ENCODE data around the gene PRSS36.
"Not testable (repeated sequence)": the region's sequence is repeated elsewhere in the genome, so short reads cannot be mapped to it uniquely, and the experiment has no call there.

The PRSS36 gene

DNA sequence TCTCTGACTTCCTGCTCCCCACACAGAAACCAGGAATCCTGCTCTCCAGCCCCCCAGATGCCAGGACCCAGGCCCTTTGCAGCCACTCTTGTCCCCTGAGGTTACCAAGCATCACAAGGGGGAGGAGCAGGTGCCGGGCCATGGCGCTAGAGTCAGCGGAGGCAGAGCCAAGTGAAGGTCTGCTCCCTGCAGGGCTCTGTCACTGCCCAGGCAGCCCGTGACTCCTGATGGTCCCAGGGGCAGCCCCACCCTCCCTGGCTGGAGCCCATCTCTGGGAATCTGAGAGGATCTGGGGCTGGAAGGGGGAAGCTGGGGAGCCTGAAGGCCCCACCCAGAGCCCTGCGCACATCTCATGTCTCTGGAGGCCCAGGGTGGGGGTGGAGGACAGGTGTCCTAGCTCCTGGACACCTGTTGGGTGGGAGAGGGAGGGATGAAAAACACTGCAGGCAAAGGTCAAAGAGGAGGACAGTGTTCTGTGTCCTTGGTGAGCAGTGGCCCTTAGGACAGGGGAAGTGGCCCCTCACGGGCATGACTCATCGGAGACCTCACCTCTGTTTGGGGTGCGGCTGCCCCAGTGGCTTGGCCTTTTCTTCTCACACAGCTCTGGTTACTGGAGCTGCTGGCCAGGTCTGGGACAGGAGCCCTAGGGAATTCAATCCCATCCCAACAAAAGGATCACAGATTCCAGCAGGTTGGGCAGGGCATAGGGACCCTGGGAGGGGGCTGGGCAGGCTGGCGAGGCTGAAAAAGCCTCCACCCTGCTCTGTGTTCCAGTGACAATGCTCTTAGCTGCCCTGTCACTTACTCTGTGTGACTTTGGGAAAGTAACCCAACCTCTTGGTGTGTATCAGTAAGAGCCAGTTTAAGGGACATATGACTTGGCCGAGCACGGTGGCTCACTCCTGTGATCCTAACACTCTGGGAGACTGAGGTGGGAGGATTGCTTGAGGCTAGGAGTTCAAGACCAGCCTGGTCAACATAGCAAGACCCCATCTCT, at the start of gene PRSS36:
PRSS36 (minus strand) TSS at position 173 of the 997 bp plus-strand sequence; CDS start at position 142, 31 bp downstream.
- H3K27ac ChIP-seq, result no peak within 1 kb of the TSS
- H3K4me3 ChIP-seq (ENCODE audit: low read depth in 1 of 2, low read length in 1 of 2), result no peak within 1 kb of the TSS
- no peaks in the 10 kb centered on the region for H3K9me3 ChIP-seq
- peaks cover 0 to 4% of the 10 kb centered on the region in 2 experiments for H3K4me1 ChIP-seq (ENCODE audit: control insufficient read depth in 1 of 2, insufficient read depth in 1 of 2, low read depth in 1 of 2, low read length in 1 of 2)
- no peak for TF ChIP-seq CTCF (IDR thresholded peaks at IDR 0.05)
- no peaks in the 10 kb centered on the region for H3K36me3 ChIP-seq
- peaks cover 12% of the 10 kb centered on the region for H3K27me3 ChIP-seq

- no peak overlapping the region for H3K4me3 ChIP-seq (ENCODE audit: low read depth in 1 of 2, low read length in 1 of 2)
- no peak for TF ChIP-seq CTCF (IDR thresholded peaks at IDR 0.05)
- no peaks in the 10 kb centered on the region for H3K9me3 ChIP-seq
- H3K4me1 ChIP-seq (ENCODE audit: control insufficient read depth in 1 of 2, insufficient read depth in 1 of 2, low read depth in 1 of 2, low read length in 1 of 2), result peaks cover 71 to 78% of the 10 kb centered on the region in 2 experiments
- H3K27ac ChIP-seq, result peak overlapping the region; percentile 89
- H3K36me3 ChIP-seq, result peaks cover 61% of the 10 kb centered on the region
- no peaks in the 10 kb centered on the region for H3K27me3 ChIP-seq
These were observed 49.7 kb upstream of the PRSS36 start for GRCh38 chr16:31199430-31200041.

DNA sequence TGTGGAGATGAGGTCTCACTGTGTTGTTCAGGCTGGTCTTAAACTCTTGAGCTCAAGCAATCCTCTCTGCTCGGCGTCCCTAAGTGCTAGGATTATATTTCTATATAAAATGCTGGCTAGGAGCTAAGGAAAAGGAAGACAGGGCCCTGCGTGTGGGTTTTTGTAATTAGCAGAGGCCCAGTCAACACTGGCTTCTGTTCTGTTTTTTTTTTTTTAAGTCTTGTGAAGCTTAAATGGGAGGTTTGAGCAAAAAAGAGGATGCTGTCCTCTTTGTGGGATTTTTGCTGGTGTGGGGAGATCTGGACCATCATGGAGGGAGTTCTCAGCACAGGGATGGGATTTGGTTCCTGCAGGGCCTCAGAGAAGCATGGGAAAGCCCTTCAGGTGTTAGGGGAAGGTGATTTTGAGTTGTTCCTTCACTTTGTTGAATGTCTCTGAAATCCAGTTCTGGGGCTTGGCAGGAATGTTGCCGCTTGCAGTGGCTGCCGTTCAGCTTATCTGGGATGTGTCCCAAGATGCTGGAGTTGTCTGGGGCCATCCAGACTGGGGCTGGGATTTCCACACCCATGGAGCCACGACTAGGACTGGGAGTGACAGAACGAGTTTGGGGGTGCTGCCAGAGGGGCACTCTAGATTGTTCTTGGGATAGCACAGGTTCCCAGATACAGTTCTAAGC, 48.5 kb upstream of the PRSS36 start:
- Histone ChIP-seq H3K4me3 (ENCODE audit: low read depth in 1 of 2, low read length in 1 of 2) (no peak overlapping the region), H3K9me3 (no peaks in the 10 kb centered on the region), H3K36me3 (peaks cover 73% of the 10 kb centered on the region), H3K4me1 (ENCODE audit: control insufficient read depth in 1 of 2, insufficient read depth in 1 of 2, low read depth in 1 of 2, low read length in 1 of 2) (peaks cover 60 to 67% of the 10 kb centered on the region in 2 experiments), H3K27ac (peak overlapping the region; percentile 89), H3K27me3 (no peaks in the 10 kb centered on the region)
- no peak for TF ChIP-seq CTCF (IDR thresholded peaks at IDR 0.05)

DNA sequence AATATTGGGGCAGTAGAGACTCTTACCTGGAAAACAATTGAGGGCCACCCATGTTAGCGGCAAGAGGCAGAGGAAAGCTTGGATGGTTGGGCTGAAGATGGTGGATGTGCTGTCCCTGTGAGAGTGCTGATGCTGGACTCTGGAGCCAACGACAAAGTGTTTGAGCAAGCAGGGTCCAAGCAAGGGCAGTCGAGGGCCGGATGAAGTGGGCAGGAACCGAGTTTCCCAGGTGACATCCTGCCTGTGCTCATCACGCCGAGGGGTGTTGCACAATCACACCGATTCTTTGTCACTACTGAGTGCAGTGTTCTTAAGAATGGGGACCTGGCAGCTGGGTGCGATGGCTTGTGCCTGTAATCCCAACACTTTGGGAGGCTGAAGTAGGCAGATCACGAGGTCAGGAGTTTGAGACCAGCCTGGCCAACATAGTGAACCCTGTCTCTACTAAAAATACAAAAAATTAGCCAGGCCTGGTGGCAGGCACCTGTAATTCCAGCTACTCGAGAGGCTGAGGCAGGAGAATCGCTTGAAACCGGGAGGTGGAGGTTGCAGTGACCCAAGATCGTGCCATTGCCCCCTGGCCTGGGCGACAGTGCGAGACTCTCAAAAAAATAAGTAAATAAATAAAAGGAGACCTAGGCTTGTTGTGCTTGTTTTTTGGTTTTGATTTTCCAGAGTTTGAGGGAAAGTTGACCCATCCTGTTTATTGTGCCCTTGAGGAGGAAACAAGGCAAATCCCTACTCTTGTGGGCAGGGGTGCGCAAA, 46.6 kb upstream of the PRSS36 start:
- H3K4me1 ChIP-seq (ENCODE audit: control insufficient read depth in 1 of 2, insufficient read depth in 1 of 2, low read depth in 1 of 2, low read length in 1 of 2), result peaks cover 49 to 56% of the 10 kb centered on the region in 2 experiments
- H3K36me3 ChIP-seq, result peaks cover 92% of the 10 kb centered on the region
- H3K9me3 ChIP-seq, result no peaks in the 10 kb centered on the region
- no peak for TF ChIP-seq CTCF (IDR thresholded peaks at IDR 0.05)
- H3K27me3 ChIP-seq, result no peaks in the 10 kb centered on the region
- peak overlapping the region; percentile 89 for H3K27ac ChIP-seq
- peak overlapping the region in 1 of 2 experiments; percentile 2 for H3K4me3 ChIP-seq (ENCODE audit: low read depth in 1 of 2, low read length in 1 of 2)

GRCh38 chr16:31195861-31196260, 46.0 kb upstream of the PRSS36 start:
- peak overlapping the region; percentile 89 for H3K27ac ChIP-seq
- H3K27me3 ChIP-seq; H3K9me3 ChIP-seq; H3K4me3 ChIP-seq (ENCODE audit: low read depth in 1 of 2, low read length in 1 of 2): not testable (repeated sequence)
- peaks cover 92% of the 10 kb centered on the region for H3K36me3 ChIP-seq
- peaks cover 42 to 49% of the 10 kb centered on the region in 2 experiments for H3K4me1 ChIP-seq (ENCODE audit: control insufficient read depth in 1 of 2, insufficient read depth in 1 of 2, low read depth in 1 of 2, low read length in 1 of 2)
